Smooth muscle cell (in vitro differentiated cells): ENCODE data around the gene ZNF672. TPM values are rescaled to one million over a fixed set of nuclear protein-coding genes. Genes with fewer than 3 reads are reported as not detected.

Source experiments
- DNase-seq: peaks from one replicate; lab custom pipeline; 2025; ENCODE audit not compliant: unreplicated experiment; lab: John Stamatoyannopoulos, UW
- H2AFZ ChIP-seq: fragments of 200-600 bp; sonication (generic); 2 replicates; pipeline ENCODE4 v1.6.0; 2016; ENCODE audit warnings: antibody characterized with exemption, low read depth, mild to moderate bottlenecking
- H3F3A ChIP-seq: fragments of 200-600 bp; sonication (generic); 2 replicates; pipeline ENCODE4 v1.6.0; 2017; ENCODE audit warnings: antibody characterized with exemption, low read depth
- H3K27ac ChIP-seq: fragments of 200-600 bp; sonication (generic); 2 replicates; pipeline ENCODE4 v1.5.1; 2016; ENCODE audit warnings: low read depth, mild to moderate bottlenecking
- H3K27me3 ChIP-seq: fragments of 200-600 bp; sonication (generic); 2 replicates; pipeline ENCODE4 v1.6.1; 2016; ENCODE audit warnings: low read depth, mild to moderate bottlenecking
- H3K36me3 ChIP-seq: fragments of 200-600 bp; sonication (generic); 2 replicates; pipeline ENCODE4 v1.5.1; 2016; ENCODE audit warnings: low read depth
- H3K4me1 ChIP-seq: fragments of 200-600 bp; sonication (generic); 2 replicates; pipeline ENCODE4 v1.5.1; 2016; ENCODE audit warnings: low read depth
- H3K4me2 ChIP-seq: fragments of 200-600 bp; sonication (generic); 2 replicates; pipeline ENCODE4 v1.6.0; 2016; ENCODE audit warnings: mild to moderate bottlenecking
- H3K4me3 ChIP-seq: fragments of 200-600 bp; sonication (generic); 2 replicates; pipeline ENCODE4 v1.5.1; 2016; ENCODE audit warnings: mild to moderate bottlenecking
- H3K79me2 ChIP-seq: fragments of 200-600 bp; sonication (generic); 2 replicates; pipeline ENCODE4 v1.6.0; 2016; ENCODE audit warnings: low read depth, mild to moderate bottlenecking
- H3K9ac ChIP-seq: fragments of 200-600 bp; sonication (generic); 2 replicates; pipeline ENCODE4 v1.6.0; 2016; ENCODE audit warnings: low read depth
- H3K9me3 ChIP-seq: fragments of 200-600 bp; sonication (generic); replicated peaks from 2 replicates; pipeline ENCODE4 v1.5.1; 2016; ENCODE audit warnings: low read depth
- H4K20me1 ChIP-seq: fragments of 200-600 bp; sonication (generic); 2 replicates; pipeline ENCODE4 v1.6.0; 2016; ENCODE audit warnings: low read depth
- CTCF ChIP-seq: fragments of 200-600 bp; sonication (generic); IDR thresholded peaks from 2 replicates; pipeline ENCODE4 v1.5.1; 2017; ENCODE audit warnings: borderline replicate concordance, mild to moderate bottlenecking, antibody characterized with exemption; ENCODE audit not compliant: insufficient read depth, poor library complexity, severe bottlenecking
- WGBS: methylation state at CpG from one replicate; pipeline ENCODE4 v1.1.7; 2016; ENCODE audit warnings: low lambda C conversion rate; 5-methylcytosine and 5-hydroxymethylcytosine counted together
- polyA plus RNA-seq: library from polyadenylated mRNA; unstranded; fragments of >200 nt; fragmentation: Nextera tagmentation; extraction: Ambion mirVana; gene quantifications from 2 replicates; pipeline ENCODE4 v1.2.1, GENCODE V29; 2016
- total RNA-seq: library from RNA; depleted of rRNA; stranded (reverse); fragments of >200 nt; gene quantifications from 2 replicates; pipeline ENCODE4 v1.2.3, GENCODE V29; 2014

ZNF672 gene
- total and polyA plus RNA-seq, 2 experiments from 2014 or later: 25.8 to 28.7 TPM

- Histone ChIP-seq H4K20me1 (peaks cover 28% of the 10 kb centered on the region), H3K27me3 (no peaks in the 10 kb centered on the region), H2AFZ (no peak overlapping the region), H3K4me3 (no peak overlapping the region), H3K36me3 (peaks cover 4% of the 10 kb centered on the region), H3K4me1 (no peaks in the 10 kb centered on the region), H3K4me2 (no peak overlapping the region), H3K79me2 (peaks cover 6% of the 10 kb centered on the region), H3K27ac (no peak overlapping the region), H3K9ac (no peak overlapping the region), H3K9me3 (no peaks in the 10 kb centered on the region), H3F3A (no peaks in the 10 kb centered on the region)
- no peak for DNase-seq
- no peak for TF ChIP-seq CTCF
- WGBS: 98% methylated on average over 16 of the region's 16 CpGs
Observed at GRCh38 chr1:248814351-248814750, 23.7 kb upstream of the ZNF672 start.

- Histone ChIP-seq H4K20me1 (peaks cover 40% of the 10 kb centered on the region), H3K27ac (no peak overlapping the region), H3K4me1 (no peaks in the 10 kb centered on the region), H3K4me3 (no peak overlapping the region), H3K79me2 (peaks cover 17% of the 10 kb centered on the region), H3K4me2 (no peak overlapping the region), H3K9me3 (no peaks in the 10 kb centered on the region), H3K27me3 (no peaks in the 10 kb centered on the region), H3F3A (no peaks in the 10 kb centered on the region), H3K9ac (no peak overlapping the region), H3K36me3 (peaks cover 4% of the 10 kb centered on the region), H2AFZ (no peak overlapping the region)
- DNase-seq: no peak
- WGBS: 92% methylated on average over 10 of the region's 10 CpGs
- no peak for TF ChIP-seq CTCF
Observed at GRCh38 chr1:248815407-248816034, 22.5 kb upstream of the ZNF672 start.

GRCh38 chr1:248816042-248816851, 21.8 kb upstream of the ZNF672 start:
- Histone ChIP-seq H3K79me2 (peaks cover 18% of the 10 kb centered on the region), H3K9me3 (no peaks in the 10 kb centered on the region), H3K4me3 (no peak overlapping the region), H3F3A (no peaks in the 10 kb centered on the region), H3K27ac (no peak overlapping the region), H3K36me3 (peaks cover 4% of the 10 kb centered on the region), H3K27me3 (no peaks in the 10 kb centered on the region), H3K4me2 (no peak overlapping the region), H2AFZ (no peak overlapping the region), H3K9ac (no peak overlapping the region), H3K4me1 (no peaks in the 10 kb centered on the region), H4K20me1 (peaks cover 47% of the 10 kb centered on the region)
- TF ChIP-seq CTCF: no peak
- no peak for DNase-seq
- WGBS: 97% methylated on average over 13 of the region's 13 CpGs
